ENCODE results near the gene PDLIM7. TPM values are rescaled to one million over a fixed set of nuclear protein-coding genes. Genes with fewer than 3 reads are reported as not detected.

The PDLIM7 gene
- total and polyA plus RNA-seq, 4 donors, result 49.2 to 124 (median 83.5) TPM

DNA sequence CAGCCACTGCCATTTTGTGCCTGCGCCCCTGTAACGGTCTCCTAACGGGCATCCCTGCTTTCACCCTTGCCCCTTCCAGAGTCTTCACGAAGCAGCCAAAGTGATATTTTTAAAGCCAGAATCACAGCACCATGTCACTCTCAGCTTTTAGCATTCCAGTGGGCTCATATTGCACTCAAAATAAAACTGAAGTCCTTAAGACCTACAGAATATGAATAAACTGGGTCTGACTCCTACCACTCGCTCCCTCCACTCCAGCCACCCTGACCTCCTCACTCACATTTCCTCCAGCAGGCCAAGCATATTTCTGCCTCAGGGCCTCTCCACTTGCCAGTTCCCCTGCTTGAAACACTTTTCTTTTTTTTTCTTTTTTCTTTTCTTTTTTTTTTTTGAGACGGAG, 2.4 kb upstream of the PDLIM7 start:
- no peak overlapping the region for H3K9ac ChIP-seq (ENCODE audit: insufficient read depth in 1 of 2, low read length in 2 of 2)
- ATAC-seq (ENCODE audit: insufficient read depth, low FRiP score), result no peak
- no peak overlapping the region for H3K27ac ChIP-seq (ENCODE audit: low read depth in 1 of 2, low read length in 1 of 2)
- TF ChIP-seq, protein P1, sequence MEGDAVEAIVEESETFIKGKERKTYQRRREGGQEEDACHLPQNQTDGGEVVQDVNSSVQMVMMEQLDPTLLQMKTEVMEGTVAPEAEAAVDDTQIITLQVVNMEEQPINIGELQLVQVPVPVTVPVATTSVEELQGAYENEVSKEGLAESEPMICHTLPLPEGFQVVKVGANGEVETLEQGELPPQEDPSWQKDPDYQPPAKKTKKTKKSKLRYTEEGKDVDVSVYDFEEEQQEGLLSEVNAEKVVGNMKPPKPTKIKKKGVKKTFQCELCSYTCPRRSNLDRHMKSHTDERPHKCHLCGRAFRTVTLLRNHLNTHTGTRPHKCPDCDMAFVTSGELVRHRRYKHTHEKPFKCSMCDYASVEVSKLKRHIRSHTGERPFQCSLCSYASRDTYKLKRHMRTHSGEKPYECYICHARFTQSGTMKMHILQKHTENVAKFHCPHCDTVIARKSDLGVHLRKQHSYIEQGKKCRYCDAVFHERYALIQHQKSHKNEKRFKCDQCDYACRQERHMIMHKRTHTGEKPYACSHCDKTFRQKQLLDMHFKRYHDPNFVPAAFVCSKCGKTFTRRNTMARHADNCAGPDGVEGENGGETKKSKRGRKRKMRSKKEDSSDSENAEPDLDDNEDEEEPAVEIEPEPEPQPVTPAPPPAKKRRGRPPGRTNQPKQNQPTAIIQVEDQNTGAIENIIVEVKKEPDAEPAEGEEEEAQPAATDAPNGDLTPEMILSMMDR (IDR thresholded peaks at IDR 0.05; ENCODE audit: control extremely low read depth, extremely low read depth), result no peak
- WGBS, 2 donors, result 72 to 87% methylated on average over 6 of the region's 6 CpGs
- H3K4me3 ChIP-seq, result no peak overlapping the region
- no peaks in the 10 kb centered on the region for H3K27me3 ChIP-seq (ENCODE audit: control insufficient read depth in 3 of 3, insufficient read depth in 3 of 3, low read length in 2 of 3)
- H3K4me1 ChIP-seq (ENCODE audit: control insufficient read depth in 5 of 5, insufficient read depth in 5 of 5, low read length in 5 of 5), result peaks cover 6 to 36% (median 14%) of the 10 kb centered on the region in 5 donors
- DNase-seq, result no peak
- no peaks in the 10 kb centered on the region for H3K9me3 ChIP-seq (ENCODE audit: control insufficient read depth in 4 of 4, insufficient read depth in 3 of 4, low read length in 3 of 4)
- peaks cover 0 to 3% (median 0%) of the 10 kb centered on the region in 4 donors for H3K36me3 ChIP-seq (ENCODE audit: control insufficient read depth in 4 of 4, insufficient read depth in 4 of 4, low read length in 4 of 4)

DNA sequence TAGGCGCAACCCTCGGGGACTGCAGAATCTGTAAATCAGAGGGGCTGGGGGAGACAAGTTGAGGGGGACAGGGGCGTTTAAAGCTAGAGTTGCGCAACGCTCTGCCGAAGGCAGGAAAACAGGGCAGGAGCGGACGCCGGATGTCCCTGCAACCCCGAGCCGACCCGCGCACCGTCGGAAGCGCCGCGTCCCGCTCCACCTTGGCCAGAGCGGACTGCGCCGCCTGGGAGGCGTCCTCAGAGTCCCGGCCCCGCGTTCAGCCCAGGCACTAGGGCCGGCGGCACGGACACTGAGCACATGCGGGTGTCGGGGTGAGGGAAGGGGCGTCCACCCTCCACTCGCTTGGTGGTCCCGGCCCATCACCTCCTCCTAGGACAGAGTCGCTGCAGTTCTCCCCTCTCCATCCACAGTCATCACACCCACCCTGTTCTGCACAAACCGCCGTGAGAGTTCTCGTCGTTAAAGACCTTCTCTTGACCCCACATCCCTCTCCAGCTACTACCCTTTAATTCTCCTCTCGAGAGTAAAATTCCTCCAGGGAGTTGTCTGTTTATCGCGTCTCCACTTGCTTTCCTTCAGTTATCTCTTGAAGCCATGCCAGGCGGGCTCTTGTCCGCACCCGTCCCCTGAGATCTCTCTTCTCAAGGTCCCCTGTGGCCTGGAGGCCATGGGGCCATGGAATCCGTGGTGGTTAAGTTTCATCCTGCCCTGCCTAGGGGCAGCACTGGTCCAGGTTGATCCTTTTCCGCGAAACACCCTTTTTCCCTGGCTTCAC, 796 bp upstream of the PDLIM7 start:
- no peaks in the 10 kb centered on the region for H3K9me3 ChIP-seq (ENCODE audit: control insufficient read depth in 4 of 4, insufficient read depth in 3 of 4, low read length in 3 of 4)
- no peak overlapping the region for H3K9ac ChIP-seq (ENCODE audit: insufficient read depth in 1 of 2, low read length in 2 of 2)
- H3K4me1 ChIP-seq (ENCODE audit: control insufficient read depth in 5 of 5, insufficient read depth in 5 of 5, low read length in 5 of 5), result peaks cover 6 to 53% (median 20%) of the 10 kb centered on the region in 5 donors
- DNase-seq (peak in 1 of 3 donors; percentile 40), ATAC-seq (ENCODE audit: insufficient read depth, low FRiP score) (no peak)
- TF ChIP-seq, protein P1 (IDR thresholded peaks at IDR 0.05; ENCODE audit: control extremely low read depth, extremely low read depth), result no peak
- peak overlapping the region; percentile 13 to 71 for H3K27ac ChIP-seq (ENCODE audit: low read depth in 1 of 2, low read length in 1 of 2)
- H3K27me3 ChIP-seq (ENCODE audit: control insufficient read depth in 3 of 3, insufficient read depth in 3 of 3, low read length in 2 of 3), result no peaks in the 10 kb centered on the region
- 11 to 12% methylated on average over 48 of the region's 48 CpGs for WGBS, 2 donors
- peak overlapping the region; percentile 18 for H3K4me3 ChIP-seq
- H3K36me3 ChIP-seq (ENCODE audit: control insufficient read depth in 4 of 4, insufficient read depth in 4 of 4, low read length in 4 of 4), result peaks cover 0 to 6% (median under 1%) of the 10 kb centered on the region in 4 donors

DNA sequence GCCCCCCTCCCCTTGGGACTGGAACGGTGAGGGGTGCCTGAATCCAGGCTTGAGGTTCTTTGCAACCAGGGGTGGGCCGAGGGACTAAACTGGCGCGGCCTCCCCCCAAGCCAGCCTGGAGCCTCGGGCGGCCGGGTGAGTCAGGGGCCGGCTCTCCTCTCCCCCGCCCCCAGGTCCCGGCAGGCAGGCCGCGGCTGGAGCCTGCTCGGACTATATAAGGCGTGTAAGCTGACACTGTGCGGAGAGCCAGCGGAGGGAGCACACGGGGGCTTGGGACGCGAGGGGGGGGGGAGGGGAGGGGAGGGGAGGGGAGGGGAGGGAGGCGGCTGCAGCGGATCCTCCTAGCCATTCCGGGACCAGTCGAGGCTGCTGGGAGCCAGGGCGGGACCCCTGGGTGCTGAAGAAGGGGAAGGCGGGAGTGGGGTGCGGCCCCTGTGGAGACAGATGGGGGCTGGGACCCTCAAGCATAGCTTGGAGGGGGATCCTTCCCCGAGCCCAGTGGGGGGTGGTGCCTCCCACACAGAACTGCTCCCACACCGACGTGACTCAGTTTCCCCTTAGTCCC, 595 bp downstream of the PDLIM7 start:
- Histone ChIP-seq H3K27ac (ENCODE audit: low read depth in 1 of 2, low read length in 1 of 2) (peak overlapping the region; percentile 85 to 96), H3K4me3 (peak overlapping the region; percentile 63), H3K9me3 (ENCODE audit: control insufficient read depth in 4 of 4, insufficient read depth in 3 of 4, low read length in 3 of 4) (no peaks in the 10 kb centered on the region), H3K4me1 (ENCODE audit: control insufficient read depth in 5 of 5, insufficient read depth in 5 of 5, low read length in 5 of 5) (peaks cover 6 to 55% (median 26%) of the 10 kb centered on the region in 5 donors), H3K27me3 (ENCODE audit: control insufficient read depth in 3 of 3, insufficient read depth in 3 of 3, low read length in 2 of 3) (no peaks in the 10 kb centered on the region), H3K36me3 (ENCODE audit: control insufficient read depth in 4 of 4, insufficient read depth in 4 of 4, low read length in 4 of 4) (peaks cover 0 to 7% (median 5%) of the 10 kb centered on the region in 4 donors), H3K9ac (ENCODE audit: insufficient read depth in 1 of 2, low read length in 2 of 2) (no peak overlapping the region)
- DNase-seq, result peak; percentile 92 to 94 (median 92)
- TF ChIP-seq, protein P1 (IDR thresholded peaks at IDR 0.05; ENCODE audit: control extremely low read depth, extremely low read depth), result no peak
- WGBS, 2 donors, result 3 to 5% methylated on average over 12 to 29 of the region's 29 CpGs
- peak; percentile 36 for ATAC-seq (ENCODE audit: insufficient read depth, low FRiP score)
